ENCODE measurements around the gene BTBD9. TPM values are rescaled to one million over a fixed set of nuclear protein-coding genes. Genes with fewer than 3 reads are reported as not detected.

The BTBD9 gene
- total RNA-seq, 1 donor from 2014 or later, result 24.1 TPM

DNA sequence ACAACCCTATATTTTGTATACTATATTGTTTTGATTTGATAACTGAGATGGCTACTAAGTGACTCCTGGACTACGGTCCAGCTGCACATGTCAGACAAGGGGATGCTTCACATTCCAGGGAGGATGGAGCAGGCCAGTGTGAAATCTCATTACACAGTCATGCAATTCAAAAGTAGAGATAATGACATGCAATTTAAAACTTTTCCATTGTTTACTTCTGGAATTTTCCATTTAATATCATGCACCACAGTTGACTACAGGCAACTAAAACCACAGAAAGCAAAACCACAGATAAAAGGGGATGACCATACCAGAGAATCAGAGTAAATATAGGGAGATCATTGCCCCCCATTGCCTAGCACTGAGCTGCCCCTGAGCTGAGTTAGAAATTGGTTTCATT is 366.4 kb downstream of the BTBD9 start:
- no peaks in the 10 kb centered on the region for H3K9me3 ChIP-seq
- TF ChIP-seq POLR2AphosphoS5 (IDR thresholded peaks at IDR 0.05; ENCODE audit: insufficient read depth in 1 of 2, low read depth in 1 of 2) (no peak), POLR2A (IDR thresholded peaks at IDR 0.05) (no peak)
- TF ChIP-seq, protein P1, sequence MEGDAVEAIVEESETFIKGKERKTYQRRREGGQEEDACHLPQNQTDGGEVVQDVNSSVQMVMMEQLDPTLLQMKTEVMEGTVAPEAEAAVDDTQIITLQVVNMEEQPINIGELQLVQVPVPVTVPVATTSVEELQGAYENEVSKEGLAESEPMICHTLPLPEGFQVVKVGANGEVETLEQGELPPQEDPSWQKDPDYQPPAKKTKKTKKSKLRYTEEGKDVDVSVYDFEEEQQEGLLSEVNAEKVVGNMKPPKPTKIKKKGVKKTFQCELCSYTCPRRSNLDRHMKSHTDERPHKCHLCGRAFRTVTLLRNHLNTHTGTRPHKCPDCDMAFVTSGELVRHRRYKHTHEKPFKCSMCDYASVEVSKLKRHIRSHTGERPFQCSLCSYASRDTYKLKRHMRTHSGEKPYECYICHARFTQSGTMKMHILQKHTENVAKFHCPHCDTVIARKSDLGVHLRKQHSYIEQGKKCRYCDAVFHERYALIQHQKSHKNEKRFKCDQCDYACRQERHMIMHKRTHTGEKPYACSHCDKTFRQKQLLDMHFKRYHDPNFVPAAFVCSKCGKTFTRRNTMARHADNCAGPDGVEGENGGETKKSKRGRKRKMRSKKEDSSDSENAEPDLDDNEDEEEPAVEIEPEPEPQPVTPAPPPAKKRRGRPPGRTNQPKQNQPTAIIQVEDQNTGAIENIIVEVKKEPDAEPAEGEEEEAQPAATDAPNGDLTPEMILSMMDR (IDR thresholded peaks at IDR 0.05), result no peak
- DNase-seq (ENCODE audit: extremely low spot score in 2 of 2), result no peak
- H3K27ac ChIP-seq, result no peak overlapping the region
- peaks cover 19% of the 10 kb centered on the region for H3K4me1 ChIP-seq
- no peak overlapping the region for H3K4me3 ChIP-seq
- intact Hi-C loops (cut with DNase I), result no loop called here
- H3K27me3 ChIP-seq, result no peaks in the 10 kb centered on the region
- no peaks in the 10 kb centered on the region for H3K36me3 ChIP-seq

DNA sequence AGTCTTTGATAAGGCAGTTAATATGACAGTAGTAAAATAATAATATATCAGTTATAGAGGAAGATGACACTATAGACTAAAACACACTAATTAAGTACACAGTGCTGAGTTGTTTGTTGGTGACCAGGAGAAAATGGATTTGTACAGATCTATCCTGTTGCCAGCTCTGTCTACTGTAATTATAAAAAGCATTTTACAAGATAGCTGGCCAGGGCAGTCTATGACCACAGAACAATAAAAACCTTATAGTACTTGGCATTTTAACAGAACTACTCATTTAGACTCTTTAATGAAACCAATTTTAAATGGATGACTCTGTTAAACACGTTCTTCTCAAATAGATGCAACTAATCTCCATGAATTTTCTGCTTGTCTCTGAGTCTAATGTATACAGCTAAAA is 367.5 kb downstream of the BTBD9 start:
- TF ChIP-seq POLR2AphosphoS5 (IDR thresholded peaks at IDR 0.05; ENCODE audit: insufficient read depth in 1 of 2, low read depth in 1 of 2), result no peak
- TF ChIP-seq POLR2A (IDR thresholded peaks at IDR 0.05), result no peak
- TF ChIP-seq, protein P1 (IDR thresholded peaks at IDR 0.05), result no peak
- H3K36me3 ChIP-seq, result no peaks in the 10 kb centered on the region
- intact Hi-C loops (cut with DNase I), result no loop called here

DNA sequence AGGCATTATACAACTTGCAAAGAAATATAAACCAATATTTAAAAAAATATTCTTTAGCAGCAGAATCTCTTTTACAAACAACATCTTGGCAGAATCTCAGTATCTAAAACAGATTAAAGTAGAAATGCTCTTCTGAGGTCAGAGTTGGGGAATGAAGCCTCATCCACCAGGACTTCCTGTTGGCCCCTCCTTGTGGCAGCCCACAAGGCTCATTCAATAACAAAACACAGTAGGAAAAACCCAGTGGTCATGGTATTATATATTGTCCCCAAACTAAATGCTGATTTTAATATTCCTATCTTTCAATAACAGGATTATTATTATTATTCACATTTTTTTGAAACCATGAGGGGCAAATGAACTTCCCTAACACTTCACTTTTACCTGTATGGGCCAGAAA is 368.6 kb downstream of the BTBD9 start:
- Histone ChIP-seq H3K9me3 (no peaks in the 10 kb centered on the region), H3K27me3 (no peaks in the 10 kb centered on the region), H3K27ac (no peak overlapping the region), H3K4me1 (peaks cover 19% of the 10 kb centered on the region), H3K36me3 (no peaks in the 10 kb centered on the region), H3K4me3 (no peak overlapping the region)
- intact Hi-C loops (cut with DNase I), result no loop called here
- no peak for DNase-seq (ENCODE audit: extremely low spot score in 2 of 2)
- TF ChIP-seq POLR2A (IDR thresholded peaks at IDR 0.05) (no peak), POLR2AphosphoS5 (IDR thresholded peaks at IDR 0.05; ENCODE audit: insufficient read depth in 1 of 2, low read depth in 1 of 2) (no peak)
- TF ChIP-seq, protein P1 (IDR thresholded peaks at IDR 0.05), result no peak

More for the DNA sequence above, 367.5 kb downstream of the BTBD9 start:
- Histone ChIP-seq H3K4me1 (peaks cover 19% of the 10 kb centered on the region), H3K27ac (no peak overlapping the region), H3K9me3 (no peaks in the 10 kb centered on the region), H3K27me3 (no peaks in the 10 kb centered on the region), H3K4me3 (no peak overlapping the region)
- no peak for DNase-seq (ENCODE audit: extremely low spot score in 2 of 2)

DNA sequence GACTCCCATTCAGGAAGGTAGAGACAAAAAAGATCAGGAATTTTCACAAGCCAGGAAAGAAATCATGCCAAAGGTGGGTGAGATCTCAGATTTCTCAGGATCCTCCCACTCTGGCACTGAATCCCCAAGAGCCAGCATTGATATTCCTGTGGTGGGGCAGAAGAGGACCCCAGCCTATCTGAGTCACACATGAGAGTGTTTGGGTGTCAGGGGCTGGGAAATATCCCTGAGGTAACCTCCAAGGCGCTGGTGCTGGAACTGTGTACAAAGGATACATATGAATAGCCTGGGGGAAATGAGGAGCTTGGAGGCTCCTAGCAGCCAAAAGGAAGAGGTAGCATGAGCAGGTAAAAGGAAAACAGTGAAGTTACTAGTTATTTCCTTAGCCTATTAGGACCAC is 369.4 kb downstream of the BTBD9 start:
- Histone ChIP-seq H3K4me1 (peaks cover 19% of the 10 kb centered on the region), H3K27ac (no peak overlapping the region), H3K9me3 (no peaks in the 10 kb centered on the region), H3K4me3 (no peak overlapping the region), H3K27me3 (no peaks in the 10 kb centered on the region), H3K36me3 (no peaks in the 10 kb centered on the region)
- no peak for DNase-seq (ENCODE audit: extremely low spot score in 2 of 2)
- TF ChIP-seq, protein P1 (IDR thresholded peaks at IDR 0.05), result no peak
- TF ChIP-seq POLR2A (IDR thresholded peaks at IDR 0.05) (no peak), POLR2AphosphoS5 (IDR thresholded peaks at IDR 0.05; ENCODE audit: insufficient read depth in 1 of 2, low read depth in 1 of 2) (no peak)
- intact Hi-C loops (cut with DNase I), result no loop called here

DNA sequence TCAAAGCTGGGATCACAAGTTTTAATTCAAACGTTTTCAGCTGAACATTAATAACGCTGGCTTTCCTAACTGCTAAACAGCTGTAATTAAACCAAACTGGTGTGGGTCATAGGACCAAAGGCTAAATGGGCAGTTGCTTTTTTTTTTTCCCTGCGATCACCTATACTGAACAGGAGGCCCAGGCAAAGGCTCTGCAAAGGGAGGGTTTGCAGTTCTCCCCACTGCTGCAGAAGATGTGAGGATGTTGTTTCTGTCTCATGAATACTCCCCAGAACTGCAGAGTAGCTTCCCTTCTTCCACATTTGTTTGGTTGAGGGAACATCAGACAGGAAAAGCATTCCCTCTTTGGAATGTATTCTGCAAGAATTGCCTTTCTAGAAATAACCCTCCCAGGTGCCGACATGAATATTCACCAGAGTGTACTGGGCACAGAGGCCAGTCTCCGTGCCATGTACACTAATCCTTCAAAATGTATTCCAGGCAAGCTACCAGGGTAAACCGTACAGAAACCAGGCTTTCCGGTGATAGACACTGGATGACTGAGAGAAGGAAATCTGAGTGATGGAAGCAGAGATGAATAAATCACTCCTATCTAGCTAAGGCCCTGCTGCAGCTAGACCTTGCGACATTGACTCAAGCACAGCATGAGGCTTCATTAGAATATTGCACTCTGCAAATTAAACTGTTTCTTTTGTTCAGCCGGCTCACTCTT is 370.1 kb downstream of the BTBD9 start:
- no peak overlapping the region for H3K27ac ChIP-seq
- no peaks in the 10 kb centered on the region for H3K9me3 ChIP-seq
- no peak overlapping the region for H3K4me3 ChIP-seq
- H3K27me3 ChIP-seq, result no peaks in the 10 kb centered on the region
- TF ChIP-seq POLR2AphosphoS5 (IDR thresholded peaks at IDR 0.05; ENCODE audit: insufficient read depth in 1 of 2, low read depth in 1 of 2) (no peak), POLR2A (IDR thresholded peaks at IDR 0.05) (no peak)
- TF ChIP-seq, protein P1 (IDR thresholded peaks at IDR 0.05), result no peak
- H3K36me3 ChIP-seq, result no peaks in the 10 kb centered on the region
- no peak for DNase-seq (ENCODE audit: extremely low spot score in 2 of 2)
- intact Hi-C loops (cut with DNase I), result no loop called here
- peaks cover 19% of the 10 kb centered on the region for H3K4me1 ChIP-seq

Measured in vagina (tissue), 2 donors.